Measurements from ENCODE around the gene ASIC1.

The ASIC1 gene

DNA sequence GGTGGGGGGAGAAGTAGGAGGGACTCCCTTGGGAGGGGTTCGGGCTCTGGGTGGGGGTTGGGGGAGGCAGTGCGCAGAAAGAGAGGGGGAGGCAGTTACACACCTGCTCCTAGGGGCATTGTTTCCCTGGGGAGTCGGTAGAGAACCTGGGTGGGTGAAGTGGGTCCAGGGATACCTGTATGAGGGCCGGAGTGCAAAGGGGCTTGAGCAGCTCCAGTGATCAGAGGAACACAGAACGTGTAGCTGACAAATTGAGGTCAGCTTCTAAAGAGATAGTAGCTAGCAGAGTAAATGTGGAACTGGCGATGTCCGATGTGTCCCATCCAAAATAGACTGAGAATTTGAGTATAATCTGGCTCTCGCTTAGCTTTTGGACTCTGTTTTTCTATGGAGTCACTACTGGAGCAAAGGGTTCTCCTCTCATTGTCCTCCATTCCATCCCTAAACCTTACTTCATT, 28.2 kb downstream of the ASIC1 start:
- no peak for DNase-seq

- DNase-seq, result no peak
Measured at GRCh38 chr12:50086148-50086547, 28.8 kb downstream of the ASIC1 start.

DNA sequence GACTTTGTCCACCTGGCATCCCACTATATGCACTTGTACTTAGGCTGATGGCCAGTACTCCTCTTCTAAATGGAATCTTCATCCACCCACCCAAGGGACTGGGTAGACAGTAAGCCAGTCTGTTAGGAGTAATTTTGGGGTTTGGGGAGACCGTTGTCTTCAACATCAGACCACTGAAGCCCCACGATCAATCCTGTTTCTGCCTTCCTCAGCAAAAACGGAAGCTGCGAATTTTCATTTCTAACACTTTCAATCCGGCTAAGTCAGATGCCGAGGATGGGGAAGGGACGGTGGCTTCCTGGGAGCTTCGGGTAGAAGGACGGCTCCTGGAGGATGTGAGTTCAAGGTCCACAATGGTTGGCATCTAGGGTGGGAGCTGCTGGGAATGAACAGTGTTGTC, 29.8 kb downstream of the ASIC1 start:
- no peak for DNase-seq

GRCh38 chr12:50087995-50088394, 30.6 kb downstream of the ASIC1 start:
- DNase-seq, result no peak

DNA sequence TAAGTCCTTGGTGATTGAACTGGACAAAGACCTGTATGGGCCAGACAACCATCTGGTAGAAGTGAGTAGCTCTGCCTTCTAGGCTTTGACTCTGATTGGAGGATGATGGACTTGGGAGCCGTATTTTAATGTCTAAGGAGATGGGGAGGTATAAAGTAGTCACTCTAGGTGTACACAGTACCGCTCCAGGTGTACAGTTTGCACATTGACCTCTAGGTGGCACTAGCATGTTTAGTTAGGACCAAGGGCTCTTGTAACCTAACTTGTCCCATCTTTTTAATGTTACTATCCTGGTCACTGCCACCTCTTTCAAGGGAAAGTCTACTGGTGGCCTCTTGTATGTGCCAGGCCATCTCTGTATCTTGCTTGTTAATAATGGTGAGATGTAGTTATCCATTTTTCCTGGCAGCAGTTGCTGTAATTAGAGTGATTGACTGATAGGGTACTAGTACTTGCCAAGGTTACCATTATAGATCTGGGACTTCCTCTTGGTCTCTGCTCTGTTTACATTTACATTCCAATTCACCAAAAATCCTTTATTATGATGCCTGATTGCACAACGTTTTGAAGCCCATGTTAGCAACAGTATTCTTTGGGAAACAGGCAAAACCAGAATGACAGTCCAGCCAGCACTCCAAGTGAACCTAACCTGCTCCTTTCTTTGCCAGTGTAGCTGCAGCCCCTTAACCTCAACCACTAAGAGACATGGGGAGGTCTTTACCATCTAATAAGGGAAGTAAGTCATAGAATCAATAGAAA, 31.4 kb downstream of the ASIC1 start:
- peak; percentile 51 for DNase-seq

DNA sequence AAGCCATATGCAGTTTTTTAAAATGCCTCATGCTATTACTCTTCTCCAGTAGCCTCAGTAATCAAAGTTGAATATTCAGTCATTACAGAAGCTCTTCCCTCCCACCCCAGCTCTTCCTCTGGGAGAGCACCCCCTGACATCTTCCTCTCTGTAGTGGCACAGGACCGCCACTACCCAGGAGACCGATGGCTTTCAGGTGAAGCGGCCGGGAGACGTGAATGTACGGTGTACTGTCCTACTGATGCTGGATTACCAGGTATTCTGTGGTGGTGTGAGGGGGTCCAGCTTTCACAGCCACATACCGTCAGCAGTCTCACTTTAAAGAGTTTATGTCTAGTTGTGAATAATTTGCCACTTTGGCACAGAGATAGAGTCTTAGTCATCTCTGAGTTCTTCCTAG, 32.3 kb downstream of the ASIC1 start:
- DNase-seq, result no peak

- DNase-seq, result no peak
Measured at GRCh38 chr12:50090391-50090790, 33.0 kb downstream of the ASIC1 start.

DNA sequence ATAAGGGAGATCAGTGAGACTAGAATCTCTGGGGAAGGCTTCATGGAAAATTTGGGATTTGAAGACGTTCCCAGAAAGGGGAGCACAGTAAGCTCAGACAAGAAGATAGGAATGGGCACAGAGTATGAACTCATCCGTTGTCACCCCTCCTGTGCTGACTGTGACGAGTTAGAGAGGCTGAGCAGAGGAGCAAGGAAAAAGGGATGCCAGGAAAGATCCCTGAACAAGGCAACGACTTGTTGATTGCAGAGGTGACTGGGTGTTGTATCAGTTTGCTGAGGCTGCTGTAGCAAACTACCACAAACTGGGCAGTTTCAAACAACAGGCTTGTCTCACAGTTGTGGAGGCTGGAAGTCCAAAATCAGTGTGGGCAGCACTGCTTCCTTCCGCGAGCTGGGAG, 40.6 kb downstream of the ASIC1 start:
- DNase-seq, result no peak

GRCh38 chr12:50099302-50100008, 42.1 kb downstream of the ASIC1 start:
- DNase-seq, result no peak

GRCh38 chr12:50100561-50100960, 43.2 kb downstream of the ASIC1 start:
- DNase-seq, result no peak

DNA sequence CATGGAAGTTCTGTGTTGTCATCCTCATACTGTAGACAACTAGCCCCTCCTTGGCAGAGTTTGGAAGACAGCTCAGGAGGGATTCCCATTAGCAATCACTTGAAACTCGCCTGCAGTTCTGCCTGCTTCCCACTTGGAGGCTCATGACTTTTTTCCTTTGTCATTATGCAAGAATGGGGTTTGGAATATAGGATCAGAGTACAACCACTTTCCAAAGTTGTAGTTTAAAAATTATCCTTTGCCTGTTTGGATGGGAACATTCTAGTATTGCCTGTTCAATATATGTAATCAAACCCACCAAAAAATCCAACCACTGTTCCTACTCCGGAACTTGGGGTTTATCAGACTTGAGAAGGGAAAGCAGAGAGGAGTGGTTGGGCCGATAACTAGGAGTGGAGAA, 44.3 kb downstream of the ASIC1 start:
- DNase-seq, result no peak

DNA sequence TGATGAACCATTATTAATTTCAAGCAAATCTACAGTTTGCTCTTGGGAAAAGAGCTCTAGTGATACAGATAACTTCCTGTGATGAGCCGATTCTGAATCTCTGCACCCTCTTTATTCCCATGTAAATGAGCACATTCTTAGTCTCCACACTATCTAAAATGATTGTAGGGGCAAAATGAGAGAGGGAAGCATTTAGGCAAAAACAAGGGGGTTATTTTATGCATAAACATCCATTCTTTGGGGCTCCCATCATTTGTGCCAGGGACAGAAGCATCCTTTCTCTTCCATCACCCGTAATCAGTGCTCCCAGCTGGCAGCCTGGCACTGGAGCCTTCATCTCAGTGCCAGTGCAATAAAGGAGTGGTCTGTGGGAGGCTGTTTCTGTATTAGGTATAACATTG, 44.7 kb downstream of the ASIC1 start:
- no peak for DNase-seq

DNA sequence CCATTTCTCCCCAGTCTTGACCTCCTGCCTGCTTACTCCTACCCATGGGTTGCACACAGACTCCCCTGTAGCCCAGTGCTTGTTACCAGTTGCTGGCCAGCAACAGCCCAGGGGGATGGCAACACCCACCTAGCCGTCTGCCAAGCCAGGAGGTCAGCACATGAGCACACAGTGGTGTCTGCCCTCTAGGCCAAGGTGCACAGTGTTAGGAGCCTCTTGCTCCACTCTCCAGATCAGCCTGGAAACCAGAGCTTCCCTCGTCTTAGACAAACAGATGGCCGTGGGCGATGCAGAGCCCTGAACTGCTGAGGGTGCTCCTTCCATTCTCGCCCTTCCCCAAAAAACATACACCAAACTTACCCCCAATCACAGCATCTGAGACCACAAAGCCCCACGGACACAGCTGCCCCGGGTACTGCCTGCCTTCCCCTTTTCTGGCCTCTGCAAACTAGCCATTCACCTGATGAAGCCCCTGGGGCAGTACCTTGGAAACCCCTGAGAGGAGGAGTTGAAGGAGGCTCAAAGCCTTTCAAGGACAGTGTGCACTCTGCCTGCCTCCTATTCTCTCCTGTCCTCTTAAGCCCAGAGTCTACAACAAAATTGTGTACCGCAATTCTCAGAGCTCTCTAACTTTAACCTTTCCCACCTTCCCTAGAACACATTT, 45.4 kb downstream of the ASIC1 start:
- DNase-seq, result no peak

DNA sequence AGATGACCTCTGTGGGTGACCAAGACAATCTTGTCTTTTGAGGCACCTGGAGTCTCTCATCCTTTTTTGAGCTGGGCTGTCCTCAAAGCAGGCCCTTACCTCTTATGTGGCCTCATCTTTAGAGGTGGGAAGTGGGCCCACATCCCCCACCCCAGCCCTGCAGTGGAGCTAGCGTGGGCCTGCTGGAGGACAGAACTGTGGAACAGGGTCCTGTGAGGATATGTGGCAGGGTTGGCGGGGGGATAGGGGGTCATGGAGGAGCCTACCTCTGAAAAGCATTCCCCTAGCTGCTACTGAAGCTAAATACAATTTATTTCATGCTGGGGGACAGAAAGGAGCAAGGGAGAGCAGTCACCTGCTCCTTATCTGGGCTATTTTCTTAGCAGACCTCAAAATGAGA, 46.0 kb downstream of the ASIC1 start:
- no peak for DNase-seq

DNA sequence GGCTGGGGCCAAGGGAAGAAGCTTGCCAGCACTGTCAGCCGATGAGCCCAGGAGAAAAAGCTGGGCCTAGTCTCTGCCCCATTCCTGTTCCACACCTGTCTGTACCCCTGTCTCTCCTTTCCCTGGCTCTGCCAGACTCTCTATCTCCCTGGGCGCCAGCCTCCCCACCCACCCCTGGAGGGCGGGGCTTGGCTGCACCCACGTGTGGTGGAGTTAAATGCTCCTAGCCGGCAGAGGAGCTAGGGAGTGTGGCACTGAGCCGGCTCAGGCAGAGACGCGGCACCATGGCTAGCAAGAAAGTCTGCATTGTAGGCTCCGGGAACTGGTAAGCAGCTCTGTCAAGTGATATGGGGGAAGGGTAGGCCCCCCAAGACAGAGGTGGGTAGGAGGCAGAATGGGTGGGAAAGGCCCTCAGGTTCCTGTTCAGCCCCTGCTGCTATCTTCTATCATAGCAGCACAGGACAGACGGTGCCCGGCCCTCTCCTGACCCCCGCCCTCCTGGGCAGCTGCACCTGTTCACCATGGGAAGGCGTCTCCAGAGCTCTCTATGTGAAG, 46.4 kb downstream of the ASIC1 start, which contains the start of gene GPD1:
Gene GPD1 (plus strand): TSS at position 242 of the 555 bp plus-strand sequence. CDS start 43 bp downstream, at position 285.
- no peak for DNase-seq

DNA sequence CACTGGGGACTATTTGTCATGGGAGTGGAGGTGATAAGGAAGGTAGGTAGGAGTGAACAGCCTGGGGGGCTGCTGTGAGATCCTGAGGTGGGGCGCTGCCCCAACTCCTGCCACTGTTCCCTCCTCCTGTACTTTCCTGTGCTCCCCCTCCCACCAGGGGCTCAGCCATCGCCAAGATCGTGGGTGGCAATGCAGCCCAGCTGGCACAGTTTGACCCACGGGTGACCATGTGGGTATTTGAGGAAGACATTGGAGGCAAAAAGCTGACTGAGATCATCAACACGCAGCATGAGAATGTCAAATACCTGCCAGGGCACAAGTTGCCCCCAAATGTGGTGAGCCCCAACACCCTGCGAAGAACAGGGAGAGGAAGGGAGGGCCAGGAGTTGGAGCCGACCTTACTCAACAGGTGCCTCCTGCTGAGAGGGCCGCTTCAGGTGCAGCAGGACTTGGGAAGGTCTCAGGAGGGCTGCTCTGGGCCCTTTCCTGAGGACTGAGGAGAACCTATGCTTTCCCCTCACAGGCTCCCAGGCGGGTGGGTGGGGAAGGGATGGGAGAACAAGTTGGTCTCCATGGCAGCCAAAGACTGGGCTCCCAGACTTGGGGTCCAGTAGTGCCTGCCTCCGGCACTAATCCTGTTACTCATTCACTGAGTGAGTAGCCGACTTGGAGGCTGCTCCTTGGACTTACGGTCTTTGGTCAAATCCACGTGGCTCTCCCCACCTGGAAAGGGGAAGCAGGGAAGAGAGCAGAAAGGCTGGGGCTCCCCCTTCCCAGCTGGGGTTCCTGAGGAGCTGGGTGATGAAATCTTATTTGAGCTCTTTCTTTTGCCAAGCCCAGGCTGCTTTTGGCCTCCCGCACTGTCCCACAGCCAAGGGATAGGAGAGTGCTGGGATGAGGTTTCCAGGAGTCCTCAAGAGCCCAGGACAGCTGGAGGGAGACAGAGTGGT, 47.3 kb downstream of the ASIC1 start:
- no peak for DNase-seq

DNA sequence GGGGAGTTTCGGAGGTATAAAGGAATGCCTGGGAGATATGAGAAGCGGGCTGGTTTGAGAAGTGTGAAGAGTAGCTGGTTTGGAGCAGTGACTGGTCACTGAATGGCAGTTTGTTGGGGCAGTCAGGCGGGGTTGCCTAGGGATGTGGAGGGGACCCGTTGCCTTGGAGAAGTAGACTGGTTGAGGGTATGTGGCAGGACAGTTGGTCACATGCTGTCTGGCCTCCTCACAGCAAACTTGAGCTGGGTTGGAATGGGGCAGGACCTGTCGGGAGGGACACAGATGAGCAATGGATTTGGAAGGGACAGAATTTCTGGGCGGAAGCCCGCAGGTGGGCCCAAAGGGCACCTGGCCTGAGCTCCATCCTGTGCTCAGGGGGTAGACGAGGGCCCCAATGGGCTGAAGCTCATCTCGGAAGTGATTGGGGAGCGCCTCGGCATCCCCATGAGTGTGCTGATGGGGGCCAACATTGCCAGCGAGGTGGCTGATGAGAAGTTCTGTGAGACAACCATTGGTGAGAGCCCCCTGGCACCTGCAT, 48.6 kb downstream of the ASIC1 start:
- no peak for DNase-seq

DNA sequence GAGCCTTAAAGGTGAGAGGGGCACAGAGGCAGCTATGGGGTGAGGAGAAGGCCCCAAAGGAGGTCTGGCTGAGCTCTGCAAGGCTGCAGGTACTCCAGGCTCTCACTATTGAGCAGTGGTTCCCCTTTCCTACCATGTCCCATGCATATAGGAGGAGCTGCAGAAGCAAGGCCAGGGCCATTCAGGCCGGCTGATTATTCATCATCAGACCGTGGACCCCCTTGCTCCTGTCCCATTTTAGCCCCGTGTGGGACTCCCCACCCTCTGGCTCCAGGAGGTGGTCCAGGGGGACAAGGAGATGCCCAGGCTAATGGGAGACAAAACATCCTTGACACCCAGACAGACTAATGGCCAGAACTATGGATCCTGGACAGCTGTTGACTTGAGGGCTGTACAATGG, 49.5 kb downstream of the ASIC1 start:
- no peak for DNase-seq

DNA sequence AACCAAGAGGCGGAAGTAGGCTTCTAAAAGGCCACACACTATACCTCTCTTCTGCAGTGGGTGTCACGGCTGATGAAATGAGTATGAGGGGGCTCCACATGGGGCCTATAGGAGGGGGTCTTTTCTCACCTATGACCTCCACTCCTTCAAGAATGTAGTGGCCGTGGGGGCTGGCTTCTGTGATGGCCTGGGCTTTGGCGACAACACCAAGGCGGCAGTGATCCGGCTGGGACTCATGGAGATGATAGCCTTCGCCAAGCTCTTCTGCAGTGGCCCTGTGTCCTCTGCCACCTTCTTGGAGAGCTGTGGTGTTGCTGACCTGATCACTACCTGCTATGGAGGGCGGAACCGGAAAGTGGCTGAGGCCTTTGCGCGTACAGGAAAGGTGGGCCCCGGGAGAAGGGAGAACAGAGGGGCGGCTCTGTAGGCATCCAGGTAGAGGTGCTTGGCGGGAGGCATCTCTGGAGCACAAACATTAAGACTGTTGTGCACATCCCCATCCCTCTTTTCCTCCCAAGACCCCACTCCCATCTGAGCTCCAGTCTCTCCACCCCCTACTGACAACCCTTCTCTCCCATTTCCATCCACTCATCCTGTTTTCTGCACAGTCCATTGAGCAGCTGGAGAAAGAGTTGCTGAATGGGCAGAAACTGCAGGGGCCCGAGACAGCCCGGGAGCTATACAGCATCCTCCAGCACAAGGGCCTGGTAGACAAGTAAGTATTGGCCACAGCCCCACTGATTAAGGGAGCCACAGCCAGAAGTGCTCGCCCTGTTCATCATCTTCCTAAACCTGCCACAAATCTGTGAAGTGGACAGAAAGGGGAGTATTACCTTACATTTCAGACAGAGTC, 50.2 kb downstream of the ASIC1 start:
- no peak for DNase-seq

- DNase-seq, result no peak
Measured at GRCh38 chr12:50109319-50109718, 51.9 kb downstream of the ASIC1 start.

Data from effector CD4-positive, alpha-beta T cell (primary cell).